ENCODE results near the gene INPP5K. TPM values are rescaled to one million over a fixed set of nuclear protein-coding genes. Genes with fewer than 3 reads are reported as not detected.

The INPP5K gene
- total and polyA plus RNA-seq, 4 experiments from 2014 or later: 73.6 to 123 (median 80.2) TPM

DNA sequence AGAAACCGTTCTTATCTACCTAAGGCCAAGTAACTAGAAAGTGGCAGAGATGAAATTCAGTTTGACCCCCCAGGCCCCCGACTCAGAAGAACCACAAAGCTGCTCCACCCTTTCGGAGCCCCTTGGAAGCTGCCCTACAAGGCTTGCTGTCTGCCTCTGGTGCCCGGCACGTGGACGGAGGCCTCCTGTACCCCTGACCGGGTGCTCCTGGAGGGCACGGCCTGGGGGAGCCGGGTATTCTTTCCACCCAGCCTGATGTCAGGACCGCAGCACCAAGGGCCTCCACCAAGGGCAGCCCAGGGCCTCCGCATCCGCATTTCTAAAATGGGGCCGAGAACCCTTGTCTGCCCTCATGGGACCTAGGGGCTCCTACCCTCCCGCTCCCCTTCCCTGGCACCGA is 44.9 kb downstream of the INPP5K start:
- no peaks in the 10 kb centered on the region for H3K27me3 Mint-ChIP-seq
- ChIA-PET CTCF (ENCODE audit: partially characterized antibody) (no interaction called here), POLR2A (ENCODE audit: partially characterized antibody) (interaction anchor here (1.4 kb wide), 1 partner anchor 8 kb away, joined by 6 read pairs; no protein-coding TSS in a partner anchor)
- Histone ChIP-seq H3K36me3 (ENCODE audit: insufficient read depth, low read length) (no peaks in the 10 kb centered on the region), H3K27me3 (ENCODE audit: insufficient read depth, low read length) (no peaks in the 10 kb centered on the region), H3K9me3 (ENCODE audit: control insufficient read depth in 1 of 2, low read length in 2 of 2) (no peaks in the 10 kb centered on the region), H3K4me1 (ENCODE audit: insufficient read depth, low read length) (peaks cover 9% of the 10 kb centered on the region), H3K27ac (ENCODE audit: low read depth, low read length) (no peak overlapping the region), H3K4me3 (ENCODE audit: low read length in 2 of 2) (no peak overlapping the region)
- H3K4me3 Mint-ChIP-seq: no peak overlapping the region
- peaks cover 7 to 22% (median 14%) of the 10 kb centered on the region in 4 donors for H3K4me1 Mint-ChIP-seq
- peaks cover 0 to 1% (median 0%) of the 10 kb centered on the region in 8 donors for H3K9me3 Mint-ChIP-seq
- intact Hi-C loops (cut with micrococcal nuclease): no loop called here
- peaks cover 11 to 29% of the 10 kb centered on the region in 2 donors for H3K36me3 Mint-ChIP-seq
- H3K27ac Mint-ChIP-seq: no peak overlapping the region
- no peak for DNase-seq

DNA sequence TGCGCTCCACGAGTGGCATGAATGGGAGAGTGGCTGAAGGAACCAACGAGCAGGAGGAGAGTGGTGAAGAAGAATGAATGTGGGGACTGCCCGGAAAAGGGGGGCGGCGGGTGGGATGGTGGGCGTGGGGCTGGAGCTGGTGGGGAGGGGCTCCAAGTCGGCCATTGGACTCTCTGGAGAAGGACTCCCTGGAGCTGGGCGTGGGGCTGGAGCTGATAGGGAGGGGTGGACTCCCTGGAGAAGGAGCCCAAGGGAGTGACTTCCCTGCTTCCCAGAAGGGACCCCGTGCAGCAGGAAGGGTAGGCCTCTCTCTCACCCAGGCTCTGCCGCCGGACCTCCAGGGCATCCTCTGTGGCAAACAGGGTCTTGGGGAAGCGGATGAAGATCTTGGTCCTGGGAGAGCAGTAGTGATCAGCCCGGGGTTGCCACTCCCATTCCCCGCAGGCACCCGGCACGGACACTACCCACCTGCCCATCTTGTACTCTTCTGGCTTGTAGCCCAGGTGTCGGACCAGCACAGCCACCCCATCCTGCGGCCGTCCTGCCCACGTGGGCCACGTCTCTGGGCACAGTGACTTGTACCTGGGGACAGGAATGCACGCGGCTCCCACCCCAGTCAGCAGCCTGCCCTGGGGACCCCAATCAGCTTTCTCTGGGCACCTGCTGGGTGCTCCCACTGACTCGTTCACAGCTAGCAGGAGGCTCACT is 45.5 kb downstream of the INPP5K start:
- Histone ChIP-seq H3K27ac (ENCODE audit: low read depth, low read length) (no peak overlapping the region), H3K4me1 (ENCODE audit: insufficient read depth, low read length) (peaks cover 9% of the 10 kb centered on the region), H3K36me3 (ENCODE audit: insufficient read depth, low read length) (no peaks in the 10 kb centered on the region), H3K4me3 (ENCODE audit: low read length in 2 of 2) (no peak overlapping the region), H3K27me3 (ENCODE audit: insufficient read depth, low read length) (no peaks in the 10 kb centered on the region), H3K9me3 (ENCODE audit: control insufficient read depth in 1 of 2, low read length in 2 of 2) (no peaks in the 10 kb centered on the region)
- H3K4me3 Mint-ChIP-seq: no peak overlapping the region
- intact Hi-C loops (cut with micrococcal nuclease): no loop called here
- H3K9me3 Mint-ChIP-seq: peaks cover 0 to 1% (median 0%) of the 10 kb centered on the region in 8 donors
- CTCF ChIA-PET (ENCODE audit: partially characterized antibody): no interaction called here
- no peak overlapping the region for H3K27ac Mint-ChIP-seq
- DNase-seq: no peak
- peaks cover 11 to 28% of the 10 kb centered on the region in 2 donors for H3K36me3 Mint-ChIP-seq
- POLR2A ChIA-PET (ENCODE audit: partially characterized antibody): no interaction called here
- H3K4me1 Mint-ChIP-seq: peaks cover 7 to 22% (median 14%) of the 10 kb centered on the region in 4 donors
- no peaks in the 10 kb centered on the region for H3K27me3 Mint-ChIP-seq

GRCh38 chr17:1470071-1470754 is 46.2 kb downstream of the INPP5K start:
- intact Hi-C loops (cut with micrococcal nuclease): no loop called here
- Histone ChIP-seq H3K4me1 (ENCODE audit: insufficient read depth, low read length) (peaks cover 9% of the 10 kb centered on the region), H3K4me3 (ENCODE audit: low read length in 2 of 2) (no peak overlapping the region), H3K36me3 (ENCODE audit: insufficient read depth, low read length) (no peaks in the 10 kb centered on the region), H3K27me3 (ENCODE audit: insufficient read depth, low read length) (no peaks in the 10 kb centered on the region), H3K9me3 (ENCODE audit: control insufficient read depth in 1 of 2, low read length in 2 of 2) (no peaks in the 10 kb centered on the region), H3K27ac (ENCODE audit: low read depth, low read length) (no peak overlapping the region)
- Mint-ChIP-seq H3K27ac (no peak overlapping the region), H3K36me3 (peaks cover 11 to 26% of the 10 kb centered on the region in 2 donors), H3K4me3 (no peak overlapping the region), H3K4me1 (peaks cover 7 to 22% (median 14%) of the 10 kb centered on the region in 4 donors), H3K27me3 (no peaks in the 10 kb centered on the region), H3K9me3 (peaks cover 0 to 1% (median 0%) of the 10 kb centered on the region in 8 donors)
- no peak for DNase-seq
- POLR2A ChIA-PET (ENCODE audit: partially characterized antibody): no interaction called here
- CTCF ChIA-PET (ENCODE audit: partially characterized antibody): no interaction called here

DNA sequence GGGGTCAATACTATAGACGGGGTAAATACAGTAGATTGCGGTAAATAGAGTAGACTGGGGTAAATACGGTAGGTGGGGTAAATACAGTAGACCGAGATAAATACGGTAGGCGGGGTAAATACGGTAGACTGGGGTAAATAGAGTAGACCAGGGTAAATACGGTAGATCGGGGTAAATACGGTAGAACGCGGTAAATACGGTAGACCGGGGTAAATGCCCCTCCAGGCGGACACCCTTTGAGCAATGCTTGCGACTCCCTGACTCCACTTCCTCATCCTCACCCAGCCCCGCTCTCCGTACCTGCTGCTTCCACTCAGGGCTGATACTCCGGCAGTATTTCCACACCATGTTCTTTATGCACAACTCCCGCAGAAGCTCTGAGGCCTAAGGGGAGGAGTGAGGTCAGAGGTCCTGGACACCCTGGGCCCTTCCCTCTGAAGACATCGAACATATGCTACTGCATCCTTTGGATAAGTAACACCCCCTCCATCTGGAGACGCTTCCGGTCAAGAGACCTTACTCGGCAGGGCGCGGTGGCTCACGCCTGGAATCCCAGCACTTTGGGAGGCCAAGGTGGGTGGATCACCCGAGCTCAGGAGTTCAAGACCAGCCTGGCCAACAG is 47.1 kb downstream of the INPP5K start:
- peaks cover 0 to 1% (median 0%) of the 10 kb centered on the region in 8 donors for H3K9me3 Mint-ChIP-seq
- H3K36me3 Mint-ChIP-seq: peaks cover 11 to 26% of the 10 kb centered on the region in 2 donors

DNA sequence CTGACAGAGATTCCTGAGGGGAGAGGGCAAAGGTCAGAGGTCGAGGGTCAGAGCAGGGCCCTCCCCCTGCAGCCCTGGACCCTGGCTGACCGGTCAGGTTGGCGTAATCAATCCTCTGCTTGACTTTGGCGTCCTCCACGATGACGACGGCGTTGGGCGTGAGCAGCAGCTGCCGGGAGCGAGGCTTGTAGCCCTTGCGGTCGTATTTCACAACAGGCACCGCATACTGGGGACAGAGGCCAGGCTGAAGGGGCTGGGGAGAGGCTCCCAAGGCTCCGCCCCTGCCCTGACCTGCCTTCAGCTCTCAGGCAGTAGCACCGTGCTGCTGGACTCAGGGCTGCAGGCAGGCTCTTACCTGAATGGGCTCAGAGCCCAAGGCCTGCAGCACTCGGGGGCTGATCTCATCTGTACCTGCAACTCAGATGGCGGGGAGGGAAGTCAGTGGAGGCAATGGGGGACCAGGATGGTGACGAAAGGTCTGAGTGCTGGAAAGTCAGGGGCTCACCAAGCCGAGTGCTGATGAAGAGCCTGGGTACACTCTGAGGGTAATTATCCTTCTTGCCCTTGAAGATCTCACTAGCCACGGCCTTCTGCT is 48.4 kb downstream of the INPP5K start:
- Histone ChIP-seq H3K27ac (ENCODE audit: low read depth, low read length) (no peak overlapping the region), H3K27me3 (ENCODE audit: insufficient read depth, low read length) (no peaks in the 10 kb centered on the region), H3K4me3 (ENCODE audit: low read length in 2 of 2) (no peak overlapping the region), H3K9me3 (ENCODE audit: control insufficient read depth in 1 of 2, low read length in 2 of 2) (no peaks in the 10 kb centered on the region), H3K4me1 (ENCODE audit: insufficient read depth, low read length) (peaks cover 8% of the 10 kb centered on the region), H3K36me3 (ENCODE audit: insufficient read depth, low read length) (no peaks in the 10 kb centered on the region)
- H3K36me3 Mint-ChIP-seq: peaks cover 11 to 25% of the 10 kb centered on the region in 2 donors
- peak overlapping the region in 1 of 7 donors; percentile 70 for H3K27ac Mint-ChIP-seq
- H3K9me3 Mint-ChIP-seq: peaks cover 0 to 6% (median 0%) of the 10 kb centered on the region in 8 donors
- H3K4me1 Mint-ChIP-seq: peaks cover 8 to 23% (median 11%) of the 10 kb centered on the region in 4 donors
- ChIA-PET CTCF (ENCODE audit: partially characterized antibody) (no interaction called here), POLR2A (ENCODE audit: partially characterized antibody) (no interaction called here)
- H3K4me3 Mint-ChIP-seq: no peak overlapping the region
- intact Hi-C loops (cut with micrococcal nuclease): no loop called here
- DNase-seq: no peak
- no peaks in the 10 kb centered on the region for H3K27me3 Mint-ChIP-seq

More for the DNA sequence above, 47.1 kb downstream of the INPP5K start:
- Histone ChIP-seq H3K27ac (ENCODE audit: low read depth, low read length) (no peak overlapping the region), H3K36me3 (ENCODE audit: insufficient read depth, low read length) (no peaks in the 10 kb centered on the region), H3K4me3 (ENCODE audit: low read length in 2 of 2) (no peak overlapping the region), H3K4me1 (ENCODE audit: insufficient read depth, low read length) (peaks cover 9% of the 10 kb centered on the region), H3K27me3 (ENCODE audit: insufficient read depth, low read length) (no peaks in the 10 kb centered on the region), H3K9me3 (ENCODE audit: control insufficient read depth in 1 of 2, low read length in 2 of 2) (no peaks in the 10 kb centered on the region)
- Mint-ChIP-seq H3K4me3 (no peak overlapping the region), H3K27ac (no peak overlapping the region), H3K27me3 (no peaks in the 10 kb centered on the region), H3K4me1 (peaks cover 9 to 25% (median 14%) of the 10 kb centered on the region in 4 donors)
- CTCF ChIA-PET (ENCODE audit: partially characterized antibody): no interaction called here
- POLR2A ChIA-PET (ENCODE audit: partially characterized antibody): no interaction called here
- DNase-seq: no peak
- intact Hi-C loops (cut with micrococcal nuclease): no loop called here

GRCh38 chr17:1467258-1467657 is 49.2 kb downstream of the INPP5K start:
- H3K4me3 Mint-ChIP-seq: no peak overlapping the region
- H3K4me1 ChIP-seq (ENCODE audit: insufficient read depth, low read length): peaks cover 15% of the 10 kb centered on the region
- H3K9me3 Mint-ChIP-seq: peaks cover 0 to 6% (median 0%) of the 10 kb centered on the region in 8 donors
- peaks cover 13 to 25% (median 15%) of the 10 kb centered on the region in 4 donors for H3K4me1 Mint-ChIP-seq
- H3K27me3 Mint-ChIP-seq: no peaks in the 10 kb centered on the region
- H3K27me3 ChIP-seq (ENCODE audit: insufficient read depth, low read length): no peaks in the 10 kb centered on the region
- H3K4me3 ChIP-seq (ENCODE audit: low read length in 2 of 2): no peak overlapping the region
- no peak overlapping the region for H3K27ac ChIP-seq (ENCODE audit: low read depth, low read length)
- ChIA-PET CTCF (ENCODE audit: partially characterized antibody) (no interaction called here), POLR2A (ENCODE audit: partially characterized antibody) (no interaction called here)
- H3K36me3 ChIP-seq (ENCODE audit: insufficient read depth, low read length): no peaks in the 10 kb centered on the region
- H3K27ac Mint-ChIP-seq: no peak overlapping the region
- no peak for DNase-seq
- H3K36me3 Mint-ChIP-seq: peaks cover 11 to 25% of the 10 kb centered on the region in 2 donors
- intact Hi-C loops (cut with micrococcal nuclease): no loop called here
- H3K9me3 ChIP-seq (ENCODE audit: control insufficient read depth in 1 of 2, low read length in 2 of 2): no peaks in the 10 kb centered on the region

DNA sequence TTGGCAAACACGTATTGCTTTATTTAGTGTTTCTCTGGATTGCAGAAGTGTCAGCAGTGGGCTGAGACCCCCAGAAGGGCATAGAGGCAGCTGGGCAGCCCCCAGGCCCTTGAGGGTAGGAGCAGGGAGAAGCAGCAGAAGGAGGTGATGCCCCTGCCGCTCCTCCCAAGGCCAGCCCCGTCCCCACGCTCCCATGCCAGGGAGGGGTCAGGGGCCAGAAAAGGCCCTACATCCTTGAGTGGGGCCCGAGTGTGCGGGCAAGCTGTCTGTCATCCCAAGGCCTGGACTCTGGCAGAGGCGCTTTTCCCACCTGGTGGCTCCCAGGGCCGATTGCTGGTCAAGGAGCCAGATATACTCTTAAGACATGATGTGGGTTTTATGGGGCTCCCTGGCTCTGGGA is 52.2 kb downstream of the INPP5K start:
- Mint-ChIP-seq H3K9me3 (peaks cover 0 to 6% (median 0%) of the 10 kb centered on the region in 8 donors), H3K36me3 (peaks cover 7 to 19% of the 10 kb centered on the region in 2 donors), H3K4me1 (peaks cover 21 to 45% (median 29%) of the 10 kb centered on the region in 4 donors), H3K4me3 (no peak overlapping the region), H3K27ac (peak overlapping the region in 4 of 7 donors; percentile 35 to 73 (median 46)), H3K27me3 (no peaks in the 10 kb centered on the region)
- no peak for DNase-seq
- Histone ChIP-seq H3K36me3 (ENCODE audit: insufficient read depth, low read length) (no peaks in the 10 kb centered on the region), H3K9me3 (ENCODE audit: control insufficient read depth in 1 of 2, low read length in 2 of 2) (no peaks in the 10 kb centered on the region), H3K27me3 (ENCODE audit: insufficient read depth, low read length) (no peaks in the 10 kb centered on the region), H3K27ac (ENCODE audit: low read depth, low read length) (no peak overlapping the region), H3K4me1 (ENCODE audit: insufficient read depth, low read length) (peaks cover 38% of the 10 kb centered on the region), H3K4me3 (ENCODE audit: low read length in 2 of 2) (no peak overlapping the region)
- intact Hi-C loops (cut with micrococcal nuclease): no loop called here
- ChIA-PET CTCF (ENCODE audit: partially characterized antibody) (no interaction called here), POLR2A (ENCODE audit: partially characterized antibody) (interaction anchor here (1.8 to 2.5 kb wide), 2 partner anchors 8 to 24 kb away, joined by 6 to 9 read pairs; no protein-coding TSS in a partner anchor)
